GM19193 (cell line): Measurements from ENCODE around the gene BTAF1.

Source experiments
- POLR2A ChIP-seq: IDR thresholded peaks from 4 replicates; pipeline ENCODE4 v1.6.1; 2011; ENCODE audit not compliant: insufficient read depth, insufficient read length; ENCODE audit errors: extremely low read depth

The BTAF1 gene

GRCh38 chr10:91996266-91996665 is 72.7 kb downstream of the BTAF1 start:
- no peak for TF ChIP-seq POLR2A

GRCh38 chr10:92001581-92001980 is 78.0 kb downstream of the BTAF1 start:
- TF ChIP-seq POLR2A, result no peak

- TF ChIP-seq POLR2A, result no peak
Observed at GRCh38 chr10:92001995-92002394, 78.4 kb downstream of the BTAF1 start.

GRCh38 chr10:92003258-92003657 is 79.7 kb downstream of the BTAF1 start:
- no peak for TF ChIP-seq POLR2A

GRCh38 chr10:92005978-92006377 is 82.4 kb downstream of the BTAF1 start:
- TF ChIP-seq POLR2A, result no peak

GRCh38 chr10:92009445-92009844 is 85.9 kb downstream of the BTAF1 start:
- TF ChIP-seq POLR2A, result no peak

GRCh38 chr10:92010047-92010735 is 86.6 kb downstream of the BTAF1 start:
- no peak for TF ChIP-seq POLR2A

GRCh38 chr10:92011560-92012214 is 88.1 kb downstream of the BTAF1 start:
- no peak for TF ChIP-seq POLR2A

GRCh38 chr10:92014620-92015019 is 91.0 kb downstream of the BTAF1 start:
- no peak for TF ChIP-seq POLR2A

- no peak for TF ChIP-seq POLR2A
Observed at GRCh38 chr10:92024700-92025099, 101.1 kb downstream of the BTAF1 start.

- TF ChIP-seq POLR2A, result no peak
Observed at GRCh38 chr10:92027141-92027540, 103.6 kb downstream of the BTAF1 start.

GRCh38 chr10:92031580-92031979 is 108.0 kb downstream of the BTAF1 start:
- no peak for TF ChIP-seq POLR2A

- no peak for TF ChIP-seq POLR2A
Observed at GRCh38 chr10:92038949-92039348, 115.4 kb downstream of the BTAF1 start.

GRCh38 chr10:92042541-92042940 is 119.0 kb downstream of the BTAF1 start:
- no peak for TF ChIP-seq POLR2A

GRCh38 chr10:92045641-92046106 is 122.1 kb downstream of the BTAF1 start:
- TF ChIP-seq POLR2A, result no peak

- no peak for TF ChIP-seq POLR2A
Observed at GRCh38 chr10:92047215-92047614, 123.6 kb downstream of the BTAF1 start.
